Progenitor cell of endocrine pancreas (in vitro differentiated cells): ENCODE measurements around the gene UBE2L3. TPM values are rescaled to one million over a fixed set of nuclear protein-coding genes. Genes with fewer than 3 reads are reported as not detected.

Source experiments
- DNase-seq: peaks from one replicate; pipeline ENCODE4 v3.0.0; 2021; ENCODE audit warnings: low spot score; ENCODE audit not compliant: unreplicated experiment
- H3K27ac Mint-ChIP-seq: 2 replicates; pipeline ENCODE4 v1.8.0; 2021; ENCODE audit warnings: mild to moderate bottlenecking, moderate library complexity, mixed read lengths
- H3K27me3 Mint-ChIP-seq: 2 replicates; pipeline ENCODE4 v1.8.0; 2021; ENCODE audit warnings: mixed read lengths
- H3K36me3 Mint-ChIP-seq: 2 replicates; pipeline ENCODE4 v1.8.0; 2022; ENCODE audit warnings: mixed read lengths; ENCODE audit not compliant: insufficient read depth
- H3K4me1 Mint-ChIP-seq: 2 replicates; pipeline ENCODE4 v1.8.0; 2021; ENCODE audit warnings: low read depth, mixed read lengths
- H3K4me3 Mint-ChIP-seq: 2 replicates; pipeline ENCODE4 v1.8.0; 2021; ENCODE audit warnings: low read depth, mild to moderate bottlenecking, moderate library complexity, mixed read lengths
- H3K9me3 Mint-ChIP-seq: 2 replicates; pipeline ENCODE4 v1.8.0; 2021; ENCODE audit warnings: low read depth, mixed read lengths
- CTCF ChIP-seq: fragments of 200-600 bp; sonication (generic); IDR thresholded peaks from one replicate; pipeline ENCODE4 v1.5.0; 2021; ENCODE audit warnings: antibody characterized with exemption, mild to moderate bottlenecking; ENCODE audit not compliant: unreplicated experiment
- microRNA-seq: library from miRNA; unstranded; fragments of <30 nt; microRNA quantifications from one replicate; pipeline ENCODE4 v1.1.0, GENCODE V29; 2020; ENCODE audit warnings: borderline number of aligned reads; ENCODE audit not compliant: unreplicated experiment
- total RNA-seq: library from RNA; stranded (reverse); gene quantifications from 2 replicates; pipeline ENCODE4 v1.2.1, GENCODE V29; 2021

UBE2L3 gene
- total RNA-seq, 1 donor from 2014 or later: 67.4 TPM

GRCh38 chr22:21666786-21667185, 99.3 kb downstream of the UBE2L3 start:
- Mint-ChIP-seq H3K27me3 (no peaks in the 10 kb centered on the region), H3K4me1 (peaks cover 9% of the 10 kb centered on the region), H3K36me3 (no peaks in the 10 kb centered on the region), H3K9me3 (no peaks in the 10 kb centered on the region), H3K4me3 (peak overlapping the region; percentile 91), H3K27ac (peak overlapping the region; percentile 97)
- DNase-seq: no peak
- TF ChIP-seq CTCF: no peak

GRCh38 chr22:21669026-21669425, 101.5 kb downstream of the UBE2L3 start:
- Mint-ChIP-seq H3K4me1 (peaks cover 9% of the 10 kb centered on the region), H3K27me3 (no peaks in the 10 kb centered on the region), H3K4me3 (no peak overlapping the region), H3K27ac (no peak overlapping the region), H3K9me3 (no peaks in the 10 kb centered on the region), H3K36me3 (peaks cover 9% of the 10 kb centered on the region)
- DNase-seq: no peak
- no peak for TF ChIP-seq CTCF

- Mint-ChIP-seq H3K4me1 (peaks cover 6% of the 10 kb centered on the region), H3K4me3 (no peak overlapping the region), H3K27me3 (no peaks in the 10 kb centered on the region), H3K27ac (no peak overlapping the region), H3K9me3 (no peaks in the 10 kb centered on the region), H3K36me3 (peaks cover 31% of the 10 kb centered on the region)
- DNase-seq: no peak
- no peak for TF ChIP-seq CTCF
These were observed 104.7 kb downstream of the UBE2L3 start for GRCh38 chr22:21672107-21672629.

Small RNA genes within 50 kb of the gene (microRNA-seq; reads per million reads assigned to microRNA genes)
- gene MIR130B (8,487 reads per million, percentile 92 among the genes with 10 or more reads in this experiment), gene MIR301B (944 reads per million, percentile 78 among the genes with 10 or more reads in this experiment)

Other genes starting within 250 kb of the UBE2L3 start
- 0.65 and 1.3 TPM in 2 replicates for gene RIMBP3B, start 184.0 kb upstream of the UBE2L3 start, total RNA-seq
- 40.8 and 43.9 TPM in 2 replicates for gene HIC2, start 150.3 kb upstream of the UBE2L3 start, total RNA-seq
- 4.1 and 5.1 TPM in 2 replicates for gene TMEM191C, start 100.3 kb upstream of the UBE2L3 start, total RNA-seq
- 1.2 TPM in 1 of 2 replicates, not detected in the other for gene RIMBP3C, start 16.3 kb upstream of the UBE2L3 start, total RNA-seq
- gene YDJC, start 62.3 kb downstream of the UBE2L3 start, total RNA-seq: 19.0 and 21.4 TPM in 2 replicates
- gene CCDC116, start 65.0 kb downstream of the UBE2L3 start, total RNA-seq: 1.3 and 1.4 TPM in 2 replicates
- 27.0 and 28.2 TPM in 2 replicates for gene SDF2L1, start 74.6 kb downstream of the UBE2L3 start, total RNA-seq
- gene PPIL2, start 98.3 kb downstream of the UBE2L3 start, total RNA-seq: 46.7 and 49.2 TPM in 2 replicates
- 24.9 and 30.5 TPM in 2 replicates for gene YPEL1, start 168.1 kb downstream of the UBE2L3 start, total RNA-seq